Neutrophil (primary cell): Measurements from ENCODE around the gene SIM2.

Experiments used
- H3K27ac ChIP-seq: fragments of 200-600 bp; sonication (generic); 2 replicates; pipeline ENCODE4 v1.5.1; 2016; ENCODE audit warnings: mild to moderate bottlenecking, moderate library complexity
- H3K27me3 ChIP-seq: fragments of 200-600 bp; sonication (generic); 2 replicates; pipeline ENCODE4 v1.6.0; 2016; ENCODE audit warnings: mild to moderate bottlenecking
- H3K36me3 ChIP-seq: fragments of 200-600 bp; sonication (generic); 2 replicates; pipeline ENCODE4 v1.5.1; 2017
- H3K4me1 ChIP-seq, 2 experiments: fragments of 200-600 bp in 1 of 2; sonication (generic) in 1 of 2; 1 replicate in 1 of 2; 2 replicates in 1 of 2; pipeline versions ENCODE4 v1.5.1 to v1.6.1; 2013 to 2016; ENCODE audit warnings: low read depth in 1 of 2, low read length in 1 of 2, mild to moderate bottlenecking in 1 of 2, moderate library complexity in 1 of 2; ENCODE audit not compliant: control insufficient read depth in 1 of 2, insufficient read depth in 1 of 2
- H3K4me3 ChIP-seq, 2 experiments: fragments of 200-600 bp in 1 of 2; sonication (generic) in 1 of 2; 1 replicate in 1 of 2; 2 replicates in 1 of 2; pipeline ENCODE4 v1.5.1; 2013 to 2016; ENCODE audit warnings: low read depth in 1 of 2, low read length in 1 of 2, mild to moderate bottlenecking in 1 of 2, moderate library complexity in 1 of 2
- H3K9me3 ChIP-seq: fragments of 200-600 bp; sonication (generic); 2 replicates; pipeline ENCODE4 v1.5.1; 2016
- TF ChIP-seq, protein P1 (sequence below): fragments of 200-600 bp; sonication (generic); IDR thresholded peaks from 2 replicates; pipeline ENCODE4 v1.5.1; 2016; ENCODE audit warnings: antibody characterized with exemption

SIM2 gene

DNA sequence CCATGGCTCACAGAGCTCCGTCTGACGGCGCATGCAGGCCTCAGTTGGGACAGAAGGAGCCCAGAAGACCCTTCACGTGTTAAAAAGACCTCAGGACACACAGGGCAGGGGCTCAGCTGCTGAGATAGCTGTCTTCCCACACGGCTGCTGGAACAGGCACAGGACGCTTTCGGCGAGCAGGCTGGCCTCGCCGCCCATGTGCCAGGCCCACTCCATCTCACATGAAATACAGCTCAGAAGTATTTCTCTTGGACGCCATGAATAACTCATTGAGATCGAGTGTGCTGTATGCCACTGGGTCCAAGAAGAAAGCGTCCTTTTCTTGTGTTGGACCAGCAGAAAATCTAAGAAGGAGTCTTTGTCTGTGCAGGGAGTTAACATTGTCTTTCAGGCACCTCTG is 69.6 kb downstream of the SIM2 start:
- H3K4me1 ChIP-seq, result no peaks in the 10 kb centered on the region
- TF ChIP-seq, protein P1, sequence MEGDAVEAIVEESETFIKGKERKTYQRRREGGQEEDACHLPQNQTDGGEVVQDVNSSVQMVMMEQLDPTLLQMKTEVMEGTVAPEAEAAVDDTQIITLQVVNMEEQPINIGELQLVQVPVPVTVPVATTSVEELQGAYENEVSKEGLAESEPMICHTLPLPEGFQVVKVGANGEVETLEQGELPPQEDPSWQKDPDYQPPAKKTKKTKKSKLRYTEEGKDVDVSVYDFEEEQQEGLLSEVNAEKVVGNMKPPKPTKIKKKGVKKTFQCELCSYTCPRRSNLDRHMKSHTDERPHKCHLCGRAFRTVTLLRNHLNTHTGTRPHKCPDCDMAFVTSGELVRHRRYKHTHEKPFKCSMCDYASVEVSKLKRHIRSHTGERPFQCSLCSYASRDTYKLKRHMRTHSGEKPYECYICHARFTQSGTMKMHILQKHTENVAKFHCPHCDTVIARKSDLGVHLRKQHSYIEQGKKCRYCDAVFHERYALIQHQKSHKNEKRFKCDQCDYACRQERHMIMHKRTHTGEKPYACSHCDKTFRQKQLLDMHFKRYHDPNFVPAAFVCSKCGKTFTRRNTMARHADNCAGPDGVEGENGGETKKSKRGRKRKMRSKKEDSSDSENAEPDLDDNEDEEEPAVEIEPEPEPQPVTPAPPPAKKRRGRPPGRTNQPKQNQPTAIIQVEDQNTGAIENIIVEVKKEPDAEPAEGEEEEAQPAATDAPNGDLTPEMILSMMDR, result no peak
- H3K36me3 ChIP-seq, result no peaks in the 10 kb centered on the region
- no peak overlapping the region for H3K4me3 ChIP-seq
- H3K27ac ChIP-seq, result no peak overlapping the region
- no peaks in the 10 kb centered on the region for H3K9me3 ChIP-seq
- H3K27me3 ChIP-seq, result peaks cover 12% of the 10 kb centered on the region

DNA sequence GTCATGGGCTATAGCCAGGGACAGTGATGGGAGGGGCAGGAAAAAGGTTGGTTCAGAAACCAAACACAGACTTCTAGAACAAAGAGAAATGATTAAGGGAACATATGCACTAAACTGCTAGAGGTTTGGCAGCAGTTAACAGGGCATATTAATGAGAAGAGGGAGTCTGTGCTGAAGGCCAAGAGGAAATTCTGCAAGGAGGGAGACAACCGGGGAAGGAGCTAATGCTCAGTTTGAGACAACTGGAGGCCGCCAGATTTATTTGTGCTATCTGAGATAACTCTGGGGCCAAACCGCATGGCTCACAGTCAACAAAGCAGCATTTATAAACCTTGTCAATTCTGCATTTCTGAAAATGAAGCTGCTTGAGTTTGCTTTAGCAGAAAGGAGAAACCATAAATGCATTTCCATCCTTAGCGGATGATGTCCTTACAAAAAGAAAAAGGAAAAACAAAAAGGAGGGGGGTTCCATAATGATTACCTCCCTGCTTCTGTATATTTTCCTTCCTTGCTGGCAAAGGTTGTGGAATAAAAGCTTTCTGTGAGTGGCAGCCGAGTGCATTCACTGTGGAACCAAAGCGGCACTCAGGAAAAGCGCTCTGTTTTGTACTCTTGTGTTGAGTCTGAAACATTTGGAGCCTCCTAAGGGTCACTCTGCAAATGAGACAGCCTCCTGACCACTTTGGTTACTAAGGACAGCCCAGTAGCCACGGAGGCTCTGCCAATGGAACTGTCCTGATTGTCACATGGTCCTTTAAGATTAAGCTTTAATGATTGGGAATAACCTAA is 70.3 kb downstream of the SIM2 start:
- TF ChIP-seq, protein P1, result no peak
- Histone ChIP-seq H3K9me3 (no peaks in the 10 kb centered on the region), H3K27ac (no peak overlapping the region), H3K27me3 (peaks cover 12% of the 10 kb centered on the region), H3K36me3 (no peaks in the 10 kb centered on the region), H3K4me1 (no peaks in the 10 kb centered on the region), H3K4me3 (no peak overlapping the region)

DNA sequence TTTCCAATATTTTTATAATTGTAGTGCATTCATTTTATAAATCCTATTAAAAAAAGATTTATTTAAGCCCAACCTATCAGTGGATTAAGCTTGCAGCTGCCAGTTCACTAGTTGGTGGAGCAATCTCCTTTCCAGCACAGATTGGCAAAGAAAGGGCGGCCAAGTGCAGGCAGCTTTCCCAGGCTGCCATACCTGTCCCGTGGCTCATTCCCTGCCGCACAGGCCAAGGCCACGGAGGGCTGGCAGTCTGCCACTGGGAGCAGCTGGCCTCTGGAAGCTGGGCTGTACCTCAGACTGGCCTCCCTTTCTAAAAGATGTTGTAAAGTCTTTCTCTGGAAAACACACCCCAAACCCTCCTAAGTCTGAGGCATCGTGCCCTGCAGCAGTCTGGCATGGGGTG is 74.2 kb downstream of the SIM2 start:
- Histone ChIP-seq H3K36me3 (no peaks in the 10 kb centered on the region), H3K4me3 (no peak overlapping the region), H3K9me3 (no peaks in the 10 kb centered on the region), H3K27ac (no peak overlapping the region), H3K4me1 (no peaks in the 10 kb centered on the region), H3K27me3 (peaks cover 12% of the 10 kb centered on the region)
- TF ChIP-seq, protein P1, result no peak

DNA sequence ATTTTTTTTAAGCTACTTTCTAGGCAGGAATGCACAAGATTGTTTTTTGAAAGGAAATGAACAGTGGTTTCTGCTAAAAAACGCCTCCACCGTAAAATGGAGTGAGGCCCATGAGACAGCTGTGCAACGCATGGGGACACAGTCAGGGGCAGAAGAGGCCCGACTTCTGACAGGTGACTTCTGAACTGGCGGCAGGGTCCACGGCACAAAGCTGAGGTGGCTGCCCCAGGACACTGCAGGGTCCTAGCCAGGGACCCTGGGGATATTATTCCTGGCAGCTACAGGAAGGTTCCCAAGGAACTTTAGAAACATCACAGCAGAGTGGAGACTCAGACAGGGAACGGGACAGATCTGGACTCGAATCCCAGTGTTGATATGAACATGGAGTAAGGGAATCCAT is 75.1 kb downstream of the SIM2 start:
- H3K9me3 ChIP-seq, result no peaks in the 10 kb centered on the region
- H3K27me3 ChIP-seq, result peaks cover 5% of the 10 kb centered on the region
- TF ChIP-seq, protein P1, result no peak

DNA sequence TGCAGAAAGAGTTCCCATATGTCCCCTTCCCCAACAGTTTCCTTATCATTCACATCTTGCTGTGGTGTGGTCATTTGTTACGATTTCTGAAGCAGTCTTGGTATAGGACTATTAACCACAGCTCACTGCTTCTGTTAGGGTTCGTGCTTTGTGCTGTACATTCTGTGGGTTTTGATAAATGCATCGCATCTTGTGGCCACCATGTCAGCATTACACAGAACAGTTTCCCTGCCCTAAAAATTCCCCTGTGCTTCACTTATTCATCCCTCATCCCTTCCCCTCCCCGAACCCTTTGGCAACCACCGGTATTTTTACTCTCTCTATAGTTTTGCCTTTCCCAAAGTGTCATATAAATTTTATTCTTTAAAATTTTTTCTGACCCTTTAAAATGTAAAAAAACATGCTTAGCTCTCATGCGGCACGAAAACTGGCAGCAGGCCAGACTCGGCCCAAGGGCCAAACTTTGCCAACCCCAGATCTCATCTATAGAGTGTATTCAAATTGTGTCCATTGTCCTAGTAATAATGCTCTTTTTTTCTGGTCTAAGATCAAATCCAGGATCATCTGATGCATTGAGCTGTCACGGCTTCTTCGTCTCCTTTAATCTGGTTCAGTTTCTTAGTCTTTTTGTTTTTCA is 78.2 kb downstream of the SIM2 start:
- no peak overlapping the region for H3K4me3 ChIP-seq
- TF ChIP-seq, protein P1, result no peak
- H3K4me1 ChIP-seq, result no peaks in the 10 kb centered on the region
- no peaks in the 10 kb centered on the region for H3K27me3 ChIP-seq
- H3K36me3 ChIP-seq, result no peaks in the 10 kb centered on the region
- H3K9me3 ChIP-seq, result no peaks in the 10 kb centered on the region
- no peak overlapping the region for H3K27ac ChIP-seq

More for the DNA sequence above, 75.1 kb downstream of the SIM2 start:
- Histone ChIP-seq H3K4me3 (no peak overlapping the region), H3K27ac (no peak overlapping the region), H3K4me1 (no peaks in the 10 kb centered on the region), H3K36me3 (no peaks in the 10 kb centered on the region)
